SJCRH30 (cell line): ENCODE measurements around the gene RLF. TPM values are rescaled to one million over a fixed set of nuclear protein-coding genes. Genes with fewer than 3 reads are reported as not detected.
"Not testable (repeated sequence)": the region's sequence is repeated elsewhere in the genome, so short reads cannot be mapped to it uniquely, and the experiment has no call there.

Experiments used
- DNase-seq, 2 experiments: peaks; one replicate each; pipeline ENCODE4 v3.0.0-alpha.2; 2015 to 2020
- H3K27ac ChIP-seq: fragments of 250-450 bp; sonication (Bioruptor Pico); 2 replicates; pipeline ENCODE4 v1.5.1; 2020; ENCODE audit warnings: mild to moderate bottlenecking, moderate library complexity
- H3K27me3 ChIP-seq: fragments of 250-450 bp; sonication (Bioruptor Pico); 2 replicates; pipeline ENCODE4 v1.5.1; 2020; ENCODE audit warnings: mild to moderate bottlenecking, moderate library complexity
- H3K36me3 ChIP-seq: fragments of 250-450 bp; sonication (Bioruptor Pico); 2 replicates; pipeline ENCODE4 v1.5.1; 2020; ENCODE audit warnings: mild to moderate bottlenecking, moderate library complexity
- H3K4me1 ChIP-seq: fragments of 250-450 bp; sonication (Bioruptor Pico); 2 replicates; pipeline ENCODE4 v1.5.1; 2020; ENCODE audit warnings: mild to moderate bottlenecking, moderate library complexity
- H3K4me3 ChIP-seq: fragments of 250-450 bp; sonication (Bioruptor Pico); 2 replicates; pipeline ENCODE4 v1.5.1; 2020; ENCODE audit warnings: mild to moderate bottlenecking, moderate library complexity
- H3K9me3 ChIP-seq: fragments of 250-450 bp; sonication (Bioruptor Pico); replicated peaks from 2 replicates; pipeline ENCODE4 v1.5.1; 2020; ENCODE audit warnings: mild to moderate bottlenecking, moderate library complexity
- total RNA-seq: library from RNA; depleted of rRNA; stranded (reverse); fragments of >200 nt; shearing (Covaris generic); gene quantifications from 2 replicates; pipeline ENCODE4 v1.2.3, GENCODE V29; 2014

The RLF gene
- total RNA-seq, 1 experiment from 2014 or later: 37.5 TPM

GRCh38 chr1:40153073-40153770 is 8.0 kb upstream of the RLF start:
- H3K9me3 ChIP-seq: no peaks in the 10 kb centered on the region
- peak; percentile 16 to 66 for DNase-seq
- no peaks in the 10 kb centered on the region for H3K4me1 ChIP-seq
- no peaks in the 10 kb centered on the region for H3K36me3 ChIP-seq
- no peaks in the 10 kb centered on the region for H3K27me3 ChIP-seq
- H3K27ac ChIP-seq: no peak overlapping the region
- no peak overlapping the region for H3K4me3 ChIP-seq

GRCh38 chr1:40155135-40155534 is 6.1 kb upstream of the RLF start:
- Histone ChIP-seq H3K4me3 (no peak overlapping the region), H3K36me3 (no peaks in the 10 kb centered on the region), H3K4me1 (no peaks in the 10 kb centered on the region), H3K27me3 (no peaks in the 10 kb centered on the region), H3K9me3 (no peaks in the 10 kb centered on the region), H3K27ac (no peak overlapping the region)
- no peak for DNase-seq

- Histone ChIP-seq H3K27me3 (no peaks in the 10 kb centered on the region), H3K27ac (no peak overlapping the region), H3K36me3 (no peaks in the 10 kb centered on the region), H3K4me3 (no peak overlapping the region), H3K4me1 (no peaks in the 10 kb centered on the region), H3K9me3 (no peaks in the 10 kb centered on the region)
- no peak for DNase-seq
Measured at GRCh38 chr1:40155910-40156309, 5.3 kb upstream of the RLF start.

- no peaks in the 10 kb centered on the region for H3K27me3 ChIP-seq
- peak overlapping the region; percentile 90 for H3K4me3 ChIP-seq
- H3K4me1 ChIP-seq: no peaks in the 10 kb centered on the region; the same call in 1 of the 2 replicates
- peak overlapping the region; percentile 76 for H3K27ac ChIP-seq
- no peak for DNase-seq
- H3K9me3 ChIP-seq: no peaks in the 10 kb centered on the region
- H3K36me3 ChIP-seq: no peaks in the 10 kb centered on the region
Measured at GRCh38 chr1:40160806-40161124, 422 bp upstream of the RLF start.

- no peak for DNase-seq
Measured at GRCh38 chr1:40161888-40162397, 756 bp downstream of the RLF start.

GRCh38 chr1:40162753-40163441 is 1.7 kb downstream of the RLF start:
- Histone ChIP-seq H3K9me3 (no peaks in the 10 kb centered on the region), H3K36me3 (no peaks in the 10 kb centered on the region), H3K4me1 (no peaks in the 10 kb centered on the region; the same call in 1 of the 2 replicates), H3K27ac (no peak overlapping the region), H3K27me3 (no peaks in the 10 kb centered on the region), H3K4me3 (peak overlapping the region; percentile 90)
- DNase-seq: no peak

More at GRCh38 chr1:40161888-40162397, 756 bp downstream of the RLF start:
- peak overlapping the region; percentile 90 for H3K4me3 ChIP-seq
- no peaks in the 10 kb centered on the region for H3K27me3 ChIP-seq
- no peaks in the 10 kb centered on the region; the same call in 1 of the 2 replicates for H3K4me1 ChIP-seq
- H3K9me3 ChIP-seq: no peaks in the 10 kb centered on the region
- H3K36me3 ChIP-seq: no peaks in the 10 kb centered on the region
- H3K27ac ChIP-seq: peak overlapping the region; percentile 76

GRCh38 chr1:40167317-40167716 is 6.1 kb downstream of the RLF start:
- no peaks in the 10 kb centered on the region for H3K27me3 ChIP-seq
- H3K9me3 ChIP-seq: no peaks in the 10 kb centered on the region
- H3K4me1 ChIP-seq: no peaks in the 10 kb centered on the region; the same call in 1 of the 2 replicates
- no peak overlapping the region for H3K27ac ChIP-seq
- H3K36me3 ChIP-seq: no peaks in the 10 kb centered on the region
- H3K4me3 ChIP-seq: no peak overlapping the region
- DNase-seq: no peak

- Histone ChIP-seq H3K27ac (no peak overlapping the region), H3K4me3 (no peak overlapping the region), H3K4me1 (no peaks in the 10 kb centered on the region), H3K27me3 (no peaks in the 10 kb centered on the region), H3K9me3 (no peaks in the 10 kb centered on the region), H3K36me3 (no peaks in the 10 kb centered on the region)
- DNase-seq: no peak
Measured at GRCh38 chr1:40171036-40171435, 9.8 kb downstream of the RLF start.

- no peak for DNase-seq
- no peaks in the 10 kb centered on the region for H3K36me3 ChIP-seq
- no peak overlapping the region for H3K27ac ChIP-seq
Measured at GRCh38 chr1:40174788-40175187, 13.6 kb downstream of the RLF start.

GRCh38 chr1:40176989-40177388 is 15.8 kb downstream of the RLF start:
- not testable (repeated sequence) for H3K4me1 ChIP-seq, H3K27me3 ChIP-seq, DNase-seq, H3K27ac ChIP-seq, H3K9me3 ChIP-seq, H3K4me3 ChIP-seq, H3K36me3 ChIP-seq

More at GRCh38 chr1:40174788-40175187, 13.6 kb downstream of the RLF start:
- H3K27me3 ChIP-seq: no peaks in the 10 kb centered on the region
- H3K4me3 ChIP-seq: no peak overlapping the region
- H3K4me1 ChIP-seq: no peaks in the 10 kb centered on the region
- H3K9me3 ChIP-seq: no peaks in the 10 kb centered on the region

GRCh38 chr1:40178200-40178599 is 17.0 kb downstream of the RLF start:
- no peaks in the 10 kb centered on the region for H3K9me3 ChIP-seq
- no peaks in the 10 kb centered on the region for H3K27me3 ChIP-seq
- H3K4me1 ChIP-seq: no peaks in the 10 kb centered on the region
- peaks cover 2% of the 10 kb centered on the region; the same call in 1 of the 2 replicates for H3K36me3 ChIP-seq
- DNase-seq: no peak
- no peak overlapping the region for H3K4me3 ChIP-seq
- H3K27ac ChIP-seq: no peak overlapping the region

- Histone ChIP-seq H3K4me1 (no peaks in the 10 kb centered on the region), H3K27me3 (no peaks in the 10 kb centered on the region), H3K9me3 (no peaks in the 10 kb centered on the region), H3K36me3 (peaks cover 2% of the 10 kb centered on the region; the same call in 1 of the 2 replicates), H3K4me3 (no peak overlapping the region), H3K27ac (no peak overlapping the region)
- DNase-seq: no peak
Measured at GRCh38 chr1:40179496-40180089, 18.4 kb downstream of the RLF start.

GRCh38 chr1:40183055-40183710 is 22.0 kb downstream of the RLF start:
- H3K4me1 ChIP-seq: peaks cover 10% of the 10 kb centered on the region; the same call in 1 of the 2 replicates
- H3K4me3 ChIP-seq: no peak overlapping the region
- H3K9me3 ChIP-seq: no peaks in the 10 kb centered on the region
- no peak overlapping the region for H3K27ac ChIP-seq
- peak in 1 of 2 experiments; percentile 14 for DNase-seq
- no peaks in the 10 kb centered on the region for H3K27me3 ChIP-seq
- peaks cover 2% of the 10 kb centered on the region; the same call in 1 of the 2 replicates for H3K36me3 ChIP-seq

- no peaks in the 10 kb centered on the region for H3K9me3 ChIP-seq
- no peak overlapping the region for H3K27ac ChIP-seq
- H3K27me3 ChIP-seq: no peaks in the 10 kb centered on the region
- no peak for DNase-seq
- H3K4me1 ChIP-seq: peaks cover 10% of the 10 kb centered on the region; the same call in 1 of the 2 replicates
- H3K4me3 ChIP-seq: no peak overlapping the region
- H3K36me3 ChIP-seq: peaks cover 4% of the 10 kb centered on the region
Measured at GRCh38 chr1:40184193-40184592, 23.0 kb downstream of the RLF start.
